ENCODE measurements around the gene FAM131C. TPM values are rescaled to one million over a fixed set of nuclear protein-coding genes. Genes with fewer than 3 reads are reported as not detected.
A peak's percentile ranks its signal among the peaks of the same experiment; 100 is the strongest.

Gene FAM131C
- total and polyA plus RNA-seq, 3 experiments from 2014 or later = 0.62 to 0.66 TPM; not detected in 1

DNA sequence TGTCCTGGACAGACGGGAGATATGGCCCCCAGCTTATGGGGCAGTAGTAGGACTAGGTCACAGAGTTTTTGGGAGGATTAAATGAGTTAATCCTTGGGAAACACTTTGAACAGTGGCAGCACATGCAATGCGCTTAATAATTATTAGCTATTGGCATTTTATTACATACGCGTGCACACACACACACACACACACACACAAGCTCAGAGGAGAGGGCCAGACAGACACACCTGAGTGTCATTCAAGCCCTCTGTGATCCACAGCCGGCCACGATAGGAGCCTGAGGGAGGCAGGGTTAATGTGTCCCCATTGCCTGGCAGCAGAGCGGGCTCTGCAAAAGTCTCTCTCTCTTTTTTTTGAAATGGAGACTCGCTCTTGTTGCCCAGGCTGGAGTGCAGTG lies 44.5 kb upstream of the FAM131C start:
- Histone ChIP-seq H3K4me3 (ENCODE audit: low read length) (no peak overlapping the region), H3K36me3 (ENCODE audit: insufficient read depth, low read length) (no peaks in the 10 kb centered on the region), H3K27ac (ENCODE audit: low read depth, low read length) (no peak overlapping the region), H3K9me3 (ENCODE audit: low read length) (no peaks in the 10 kb centered on the region), H3K4me1 (ENCODE audit: insufficient read depth, low read length) (peaks cover 13% of the 10 kb centered on the region), H3K27me3 (ENCODE audit: insufficient read depth, low read length, poor library complexity, severe bottlenecking) (no peaks in the 10 kb centered on the region)
- no peak for DNase-seq
- ChIA-PET POLR2A (no interaction called here), CTCF (interaction anchor here (1.3 kb wide), 1 partner anchor 44 kb away, joined by 6 read pairs; the partner anchor contains the start of gene FAM131C)
- Mint-ChIP-seq H3K36me3 (no peaks in the 10 kb centered on the region), H3K4me3 (no peak overlapping the region), H3K4me1 (peaks cover 10 to 19% (median 12%) of the 10 kb centered on the region in 3 donors), H3K27me3 (peaks cover 5% of the 10 kb centered on the region in 2 donors), H3K9me3 (no peaks in the 10 kb centered on the region), H3K27ac (peak overlapping the region in 1 of 8 donors; percentile 36)

GRCh38 chr1:16117369-16117768 lies 43.9 kb upstream of the FAM131C start:
- POLR2A ChIA-PET = no interaction called here
- no peak overlapping the region for H3K4me3 Mint-ChIP-seq
- H3K27ac ChIP-seq (ENCODE audit: low read depth, low read length) = no peak overlapping the region
- H3K9me3 ChIP-seq (ENCODE audit: low read length) = no peaks in the 10 kb centered on the region
- H3K36me3 Mint-ChIP-seq = no peaks in the 10 kb centered on the region
- DNase-seq = peak in 1 of 5 donors; percentile 6
- peaks cover 7% of the 10 kb centered on the region for H3K4me1 ChIP-seq (ENCODE audit: insufficient read depth, low read length)
- H3K27me3 ChIP-seq (ENCODE audit: insufficient read depth, low read length, poor library complexity, severe bottlenecking) = no peaks in the 10 kb centered on the region
- peak overlapping the region in 2 of 8 donors; percentile 23 to 35 for H3K27ac Mint-ChIP-seq
- CTCF ChIA-PET = interaction anchor here (1.3 kb wide), 1 partner anchor 44 kb away, joined by 6 read pairs; the partner anchor contains the start of gene FAM131C
- H3K4me3 ChIP-seq (ENCODE audit: low read length) = no peak overlapping the region
- peaks cover 5 to 13% (median 7%) of the 10 kb centered on the region in 3 donors for H3K4me1 Mint-ChIP-seq
- no peaks in the 10 kb centered on the region for H3K9me3 Mint-ChIP-seq
- no peaks in the 10 kb centered on the region for H3K36me3 ChIP-seq (ENCODE audit: insufficient read depth, low read length)
- peaks cover 5% of the 10 kb centered on the region in 2 donors for H3K27me3 Mint-ChIP-seq

DNA sequence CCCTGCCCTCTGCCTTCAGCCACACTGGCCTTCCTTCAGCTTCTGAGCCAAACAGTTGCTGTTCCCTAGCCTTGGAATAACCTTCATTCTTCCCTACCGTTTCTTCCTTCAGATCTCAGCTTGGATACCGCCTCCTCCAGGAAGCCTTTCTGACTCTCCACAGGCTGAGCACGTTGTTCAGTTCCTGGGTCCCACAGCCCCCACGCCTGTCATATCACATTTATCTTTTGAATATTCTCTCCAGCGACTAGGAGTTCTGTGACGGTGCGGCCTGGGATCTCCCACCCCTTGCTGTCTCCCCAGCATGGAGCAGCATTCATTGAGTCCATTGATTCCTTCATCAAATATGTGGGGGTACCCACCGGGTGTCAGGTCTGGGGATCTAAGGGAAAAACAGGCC lies 43.2 kb upstream of the FAM131C start:
- Histone ChIP-seq H3K4me3 (ENCODE audit: low read length) (no peak overlapping the region), H3K27ac (ENCODE audit: low read depth, low read length) (no peak overlapping the region), H3K36me3 (ENCODE audit: insufficient read depth, low read length) (no peaks in the 10 kb centered on the region), H3K9me3 (ENCODE audit: low read length) (no peaks in the 10 kb centered on the region), H3K27me3 (ENCODE audit: insufficient read depth, low read length, poor library complexity, severe bottlenecking) (no peaks in the 10 kb centered on the region), H3K4me1 (ENCODE audit: insufficient read depth, low read length) (no peaks in the 10 kb centered on the region)
- peaks cover 8 to 9% of the 10 kb centered on the region in 2 donors for H3K27me3 Mint-ChIP-seq
- POLR2A ChIA-PET = no interaction called here
- DNase-seq = no peak
- CTCF ChIA-PET = no interaction called here
- H3K4me3 Mint-ChIP-seq = no peak overlapping the region
- peak overlapping the region in 1 of 8 donors; percentile 56 for H3K27ac Mint-ChIP-seq
- peaks cover under 1 to 6% (median 4%) of the 10 kb centered on the region in 3 donors for H3K4me1 Mint-ChIP-seq
- H3K9me3 Mint-ChIP-seq = no peaks in the 10 kb centered on the region
- peaks cover 0 to 3% (median 0%) of the 10 kb centered on the region in 3 donors for H3K36me3 Mint-ChIP-seq

DNA sequence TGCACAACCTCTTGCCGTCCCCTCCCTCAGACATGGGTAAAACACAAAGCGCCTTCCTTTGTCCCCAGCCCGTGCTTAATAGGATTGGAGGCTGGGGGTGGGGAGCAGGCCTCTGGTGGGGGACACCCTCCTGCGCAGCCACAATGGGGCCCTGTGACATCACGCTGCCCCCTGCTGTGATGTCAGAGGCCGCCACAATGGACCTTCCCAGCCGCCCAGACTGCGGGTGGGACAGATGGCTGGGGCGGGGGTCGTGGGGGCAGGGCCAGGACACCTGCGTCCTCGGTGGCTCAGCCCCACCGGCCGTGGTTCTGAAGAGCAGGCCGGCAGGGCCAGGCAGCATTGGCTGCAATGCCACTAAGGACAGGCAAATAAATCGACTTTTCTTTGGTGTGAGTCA lies 42.6 kb upstream of the FAM131C start:
- peaks cover 9 to 10% of the 10 kb centered on the region in 2 donors for H3K27me3 Mint-ChIP-seq

GRCh38 chr1:16115468-16115983 lies 42.1 kb upstream of the FAM131C start:
- ChIA-PET CTCF (interaction anchor here (1.1 kb wide), 1 partner anchor 27 kb away, joined by 3 read pairs; no protein-coding TSS in a partner anchor), POLR2A (no interaction called here)
- H3K4me3 Mint-ChIP-seq = no peak overlapping the region

More for the DNA sequence above, 42.6 kb upstream of the FAM131C start:
- no peaks in the 10 kb centered on the region for H3K4me1 ChIP-seq (ENCODE audit: insufficient read depth, low read length)
- H3K27ac ChIP-seq (ENCODE audit: low read depth, low read length) = no peak overlapping the region
- DNase-seq = no peak
- Mint-ChIP-seq H3K4me1 (peaks cover 0 to 3% (median 2%) of the 10 kb centered on the region in 3 donors), H3K27ac (no peak overlapping the region), H3K9me3 (peaks cover 0 to 2% (median 0%) of the 10 kb centered on the region in 5 donors), H3K36me3 (peaks cover 0 to 5% (median 0%) of the 10 kb centered on the region in 3 donors), H3K4me3 (no peak overlapping the region)
- H3K4me3 ChIP-seq (ENCODE audit: low read length) = no peak overlapping the region
- no peaks in the 10 kb centered on the region for H3K27me3 ChIP-seq (ENCODE audit: insufficient read depth, low read length, poor library complexity, severe bottlenecking)
- ChIA-PET POLR2A (no interaction called here), CTCF (interaction anchor here (1.1 kb wide), 1 partner anchor 27 kb away, joined by 3 read pairs; no protein-coding TSS in a partner anchor)
- no peaks in the 10 kb centered on the region for H3K9me3 ChIP-seq (ENCODE audit: low read length)
- H3K36me3 ChIP-seq (ENCODE audit: insufficient read depth, low read length) = no peaks in the 10 kb centered on the region

DNA sequence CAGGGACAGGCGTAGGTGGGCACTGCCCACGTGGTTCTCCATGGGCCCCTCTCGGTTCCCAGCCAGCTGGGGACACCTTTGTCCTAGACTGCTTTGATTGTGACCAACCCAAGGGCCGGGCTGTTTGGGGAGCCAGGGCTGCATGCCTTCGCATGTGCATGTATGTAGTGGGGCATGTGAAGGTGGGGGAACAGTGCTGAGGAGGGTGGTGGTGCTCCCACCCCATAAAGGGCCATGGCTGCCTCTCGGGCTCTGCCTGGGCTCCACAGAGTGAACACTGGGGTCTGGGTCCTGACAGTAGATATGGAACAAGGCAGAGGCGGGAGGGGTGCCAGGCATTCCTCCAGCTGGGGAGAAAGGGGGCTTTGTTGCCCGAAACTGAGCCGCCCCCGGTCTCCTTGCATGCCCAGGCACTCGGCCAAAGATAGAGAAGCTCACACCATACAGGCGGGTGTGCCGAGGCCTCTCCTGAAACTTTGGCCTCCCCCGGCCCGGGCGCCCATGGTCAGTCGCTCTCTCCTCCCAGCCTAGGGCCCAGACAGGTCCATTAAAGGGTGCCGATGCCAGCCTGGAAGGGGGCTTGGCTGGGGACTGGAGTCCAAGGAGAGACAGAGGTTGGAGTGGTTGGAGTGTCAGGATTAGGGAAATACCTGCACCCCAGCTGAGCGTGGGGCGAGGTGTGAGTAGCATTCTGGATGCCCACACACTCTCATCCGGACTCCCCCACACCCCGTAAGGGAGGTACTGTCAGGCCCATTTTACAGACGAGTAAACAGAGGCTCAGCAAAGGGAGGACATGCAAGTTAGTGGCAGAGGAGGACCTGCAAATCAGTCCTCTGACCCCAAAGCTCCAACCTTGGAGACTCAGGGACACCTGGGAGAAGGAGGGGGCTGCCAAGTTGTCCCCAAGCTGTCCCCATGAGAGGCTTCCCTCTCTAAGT lies 41.3 kb upstream of the FAM131C start:
- no peaks in the 10 kb centered on the region for H3K9me3 ChIP-seq (ENCODE audit: low read length)
- H3K4me1 ChIP-seq (ENCODE audit: insufficient read depth, low read length) = no peaks in the 10 kb centered on the region
- H3K36me3 ChIP-seq (ENCODE audit: insufficient read depth, low read length) = no peaks in the 10 kb centered on the region
- Mint-ChIP-seq H3K27ac (no peak overlapping the region), H3K4me1 (peaks cover 0 to 2% (median 0%) of the 10 kb centered on the region in 3 donors), H3K4me3 (no peak overlapping the region), H3K9me3 (peaks cover 0 to 9% (median 0%) of the 10 kb centered on the region in 5 donors), H3K36me3 (peaks cover 0 to 13% (median 0%) of the 10 kb centered on the region in 3 donors), H3K27me3 (peaks cover 14 to 19% of the 10 kb centered on the region in 2 donors)
- ChIA-PET POLR2A (no interaction called here), CTCF (interaction anchor here (1.1 kb wide), 1 partner anchor 26 kb away, joined by 3 read pairs; no protein-coding TSS in a partner anchor)
- H3K4me3 ChIP-seq (ENCODE audit: low read length) = no peak overlapping the region
- no peaks in the 10 kb centered on the region for H3K27me3 ChIP-seq (ENCODE audit: insufficient read depth, low read length, poor library complexity, severe bottlenecking)
- DNase-seq = peak in 1 of 5 donors; percentile 4
- H3K27ac ChIP-seq (ENCODE audit: low read depth, low read length) = no peak overlapping the region

More at GRCh38 chr1:16115468-16115983, 42.1 kb upstream of the FAM131C start:
- no peak overlapping the region for H3K4me3 ChIP-seq (ENCODE audit: low read length)
- H3K27me3 ChIP-seq (ENCODE audit: insufficient read depth, low read length, poor library complexity, severe bottlenecking) = no peaks in the 10 kb centered on the region
- Mint-ChIP-seq H3K36me3 (peaks cover 0 to 5% (median 0%) of the 10 kb centered on the region in 3 donors), H3K27ac (peak overlapping the region in 1 of 8 donors; percentile 75), H3K9me3 (peaks cover 0 to 2% (median 0%) of the 10 kb centered on the region in 5 donors), H3K4me1 (peaks cover 0 to 2% (median 0%) of the 10 kb centered on the region in 3 donors), H3K27me3 (peaks cover 9 to 11% of the 10 kb centered on the region in 2 donors)
- H3K27ac ChIP-seq (ENCODE audit: low read depth, low read length) = no peak overlapping the region
- DNase-seq = peak in 1 of 5 donors; percentile 9
- H3K4me1 ChIP-seq (ENCODE audit: insufficient read depth, low read length) = no peaks in the 10 kb centered on the region
- no peaks in the 10 kb centered on the region for H3K9me3 ChIP-seq (ENCODE audit: low read length)
- H3K36me3 ChIP-seq (ENCODE audit: insufficient read depth, low read length) = no peaks in the 10 kb centered on the region

GRCh38 chr1:16112596-16113555 lies 39.4 kb upstream of the FAM131C start:
- no peaks in the 10 kb centered on the region for H3K9me3 ChIP-seq (ENCODE audit: low read length)
- CTCF ChIA-PET = interaction anchor here (1.3 kb wide), 1 partner anchor 30 kb away, joined by 3 read pairs; no protein-coding TSS in a partner anchor
- Mint-ChIP-seq H3K9me3 (peaks cover 8 to 19% (median 11%) of the 10 kb centered on the region in 5 donors), H3K27ac (no peak overlapping the region), H3K4me3 (no peak overlapping the region), H3K36me3 (peaks cover 0 to 20% (median 0%) of the 10 kb centered on the region in 3 donors), H3K4me1 (peaks cover 0 to 2% (median 0%) of the 10 kb centered on the region in 3 donors), H3K27me3 (peaks cover 14 to 19% of the 10 kb centered on the region in 2 donors)
- DNase-seq = no peak
- H3K36me3 ChIP-seq (ENCODE audit: insufficient read depth, low read length) = no peaks in the 10 kb centered on the region
- POLR2A ChIA-PET = no interaction called here
- no peaks in the 10 kb centered on the region for H3K4me1 ChIP-seq (ENCODE audit: insufficient read depth, low read length)
- no peaks in the 10 kb centered on the region for H3K27me3 ChIP-seq (ENCODE audit: insufficient read depth, low read length, poor library complexity, severe bottlenecking)
- no peak overlapping the region for H3K4me3 ChIP-seq (ENCODE audit: low read length)
- H3K27ac ChIP-seq (ENCODE audit: low read depth, low read length) = no peak overlapping the region
